Measurements from ENCODE around the gene KRTAP13-4. TPM values are rescaled to one million over a fixed set of nuclear protein-coding genes. Genes with fewer than 3 reads are reported as not detected.

The KRTAP13-4 gene
- total and polyA plus RNA-seq, 10 donors, result not detected

GRCh38 chr21:30468900-30469714 is 39.1 kb downstream of the KRTAP13-4 start:
- intact Hi-C loops (cut with DNase I; ENCODE audit: low total_unique reads), result no loop called here
- no peak overlapping the region for H3K4me3 ChIP-seq
- 48 to 64% (median 63%) methylated on average over 6 of the region's 6 CpGs for WGBS, 5 donors

DNA sequence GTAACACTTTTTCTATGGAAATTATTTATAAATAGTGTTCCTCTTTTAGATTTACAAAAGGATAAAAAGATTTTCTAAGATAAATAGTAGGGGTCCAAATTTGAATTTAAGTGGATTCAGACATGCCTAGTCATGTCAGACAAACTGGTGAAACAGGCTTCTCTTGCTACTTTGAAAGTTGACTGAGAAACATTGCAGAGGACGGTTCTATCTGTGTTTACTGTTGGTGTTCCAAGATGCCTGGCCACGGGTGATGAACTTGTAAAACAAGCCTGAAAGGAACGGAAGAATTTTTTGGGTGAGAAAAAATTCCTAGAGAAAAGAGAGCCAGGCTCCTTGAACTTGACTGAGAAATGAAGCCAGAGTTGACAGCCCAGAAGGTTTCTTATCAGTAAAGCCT is 48.0 kb downstream of the KRTAP13-4 start:
- WGBS, 5 donors, result 45 to 73% (median 57%) methylated on average over 3 of the region's 3 CpGs
- H3K4me3 ChIP-seq, result no peak overlapping the region
- H3K27me3 ChIP-seq (replicated peaks in 1 of 7), result no peaks in the 10 kb centered on the region
- no peaks in the 10 kb centered on the region for H3K4me1 ChIP-seq
- TF ChIP-seq POLR2AphosphoS5 (IDR thresholded peaks at IDR 0.05) (no peak), CTCF (IDR thresholded peaks at IDR 0.05 in 8 of 11, conservative IDR thresholded peaks at IDR 0.05 in 3 of 11) (no peak), POLR2A (IDR thresholded peaks at IDR 0.05) (no peak)
- H3K9me3 ChIP-seq, result no peaks in the 10 kb centered on the region
- intact Hi-C loops (cut with DNase I; ENCODE audit: low total_unique reads), result no loop called here
- H3K27ac ChIP-seq, result no peak overlapping the region
- H3K36me3 ChIP-seq, result no peaks in the 10 kb centered on the region
- no peak for DNase-seq

More at GRCh38 chr21:30468900-30469714, 39.1 kb downstream of the KRTAP13-4 start:
- TF ChIP-seq POLR2A (IDR thresholded peaks at IDR 0.05), result no peak
- no peak for TF ChIP-seq CTCF (IDR thresholded peaks at IDR 0.05 in 8 of 11, conservative IDR thresholded peaks at IDR 0.05 in 3 of 11)
- TF ChIP-seq POLR2AphosphoS5 (IDR thresholded peaks at IDR 0.05), result no peak
- DNase-seq, result no peak
- Histone ChIP-seq H3K27ac (no peak overlapping the region), H3K4me1 (no peaks in the 10 kb centered on the region), H3K9me3 (no peaks in the 10 kb centered on the region), H3K27me3 (replicated peaks in 1 of 7) (no peaks in the 10 kb centered on the region), H3K36me3 (no peaks in the 10 kb centered on the region)

DNA sequence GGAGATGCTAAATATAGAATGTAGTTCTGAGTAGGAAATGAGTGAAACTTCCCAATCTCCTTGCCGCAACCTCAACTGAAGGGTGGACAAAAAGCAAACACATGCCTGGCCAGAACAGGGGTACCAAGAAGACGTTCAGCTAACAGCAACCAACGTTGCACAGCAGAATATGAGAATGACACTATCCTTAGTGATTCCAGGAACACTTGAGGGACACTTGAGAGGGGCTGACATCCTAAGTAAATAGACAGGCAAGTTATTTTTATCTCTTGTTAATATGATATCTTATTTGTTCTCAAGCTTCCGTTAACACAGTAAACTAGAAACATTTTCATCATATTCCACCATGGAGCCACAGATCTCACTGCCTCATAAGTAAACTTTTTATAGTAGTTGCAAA is 49.2 kb downstream of the KRTAP13-4 start:
- Histone ChIP-seq H3K36me3 (no peaks in the 10 kb centered on the region), H3K4me3 (no peak overlapping the region), H3K9me3 (no peaks in the 10 kb centered on the region), H3K27me3 (replicated peaks in 1 of 7) (no peaks in the 10 kb centered on the region), H3K27ac (no peak overlapping the region), H3K4me1 (no peaks in the 10 kb centered on the region)
- intact Hi-C loops (cut with DNase I; ENCODE audit: low total_unique reads), result no loop called here
- WGBS, 5 donors, result 35 to 51% (median 44%) methylated on average over 4 of the region's 4 CpGs
- TF ChIP-seq CTCF (IDR thresholded peaks at IDR 0.05 in 8 of 11, conservative IDR thresholded peaks at IDR 0.05 in 3 of 11), result no peak
- TF ChIP-seq POLR2A (IDR thresholded peaks at IDR 0.05), result no peak
- TF ChIP-seq POLR2AphosphoS5 (IDR thresholded peaks at IDR 0.05), result no peak
- DNase-seq, result no peak

DNA sequence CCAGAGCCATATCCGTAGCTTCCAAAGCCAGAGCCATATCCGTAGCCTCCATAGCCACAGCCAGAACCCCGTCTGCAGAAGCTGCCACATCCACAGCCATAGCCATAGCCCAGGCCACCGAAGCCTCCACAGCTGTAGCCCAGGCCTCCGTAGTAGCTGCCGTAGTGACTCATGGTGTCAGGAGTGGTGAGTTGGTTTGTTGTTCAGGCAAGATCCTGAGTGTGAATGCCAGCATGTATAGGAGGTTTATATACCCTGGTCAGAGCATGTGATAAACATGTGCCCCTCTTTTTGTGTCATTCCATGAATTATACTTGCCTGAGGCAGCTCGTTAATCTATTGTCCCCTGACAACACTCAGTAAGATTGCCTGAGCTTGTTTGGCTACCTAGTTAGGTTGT is 50.1 kb downstream of the KRTAP13-4 start, which contains the start of gene KRTAP19-1:
Gene KRTAP19-1, minus strand, starts transcription at position 223 of the 400 bp plus-strand sequence. Its CDS starts 50 bp downstream, at position 173.
- WGBS, 5 donors, result 85 to 90% (median 86%) methylated on average over 5 to 7 of the region's 7 CpGs
- H3K27ac ChIP-seq, result no peak within 1 kb of the TSS

More for the DNA sequence above, 50.1 kb downstream of the KRTAP13-4 start, which contains the start of gene KRTAP19-1:
- Histone ChIP-seq H3K4me1 (no peaks in the 10 kb centered on the region), H3K9me3 (peaks cover 0 to 4% (median under 1%) of the 10 kb centered on the region in 8 donors), H3K36me3 (no peaks in the 10 kb centered on the region), H3K4me3 (no peak within 1 kb of the TSS), H3K27me3 (replicated peaks in 1 of 7) (no peaks in the 10 kb centered on the region)
- DNase-seq, result no peak
- TF ChIP-seq CTCF (IDR thresholded peaks at IDR 0.05 in 8 of 11, conservative IDR thresholded peaks at IDR 0.05 in 3 of 11) (no peak), POLR2AphosphoS5 (IDR thresholded peaks at IDR 0.05) (no peak), POLR2A (IDR thresholded peaks at IDR 0.05) (no peak)
- intact Hi-C loops (cut with DNase I; ENCODE audit: low total_unique reads), result no loop called here
